ENCODE data around the gene PPM1N.

The PPM1N gene

GRCh38 chr19:45498411-45499195, at the start of gene PPM1N:
Gene PPM1N (plus strand): TSS chr19:45498443. CDS start chr19:45498473, 30 bp downstream.
- no peak for DNase-seq (ENCODE audit: low spot score)

GRCh38 chr19:45448887-45449299, 49.4 kb upstream of the PPM1N start:
- no peak for DNase-seq (ENCODE audit: low spot score)

GRCh38 chr19:45450012-45450333, 48.3 kb upstream of the PPM1N start:
- no peak for DNase-seq (ENCODE audit: low spot score)

GRCh38 chr19:45451131-45451849, 47.0 kb upstream of the PPM1N start:
- DNase-seq (ENCODE audit: low spot score): no peak

- DNase-seq (ENCODE audit: low spot score): no peak
Measured at GRCh38 chr19:45451850-45452387, 46.3 kb upstream of the PPM1N start.

- peak; percentile 89 for DNase-seq (ENCODE audit: low spot score)
Measured at GRCh38 chr19:45455707-45456499, 42.3 kb upstream of the PPM1N start.

- no peak for DNase-seq (ENCODE audit: low spot score)
Measured at GRCh38 chr19:45456500-45456815, 41.8 kb upstream of the PPM1N start.

- DNase-seq (ENCODE audit: low spot score): no peak
Measured at GRCh38 chr19:45457776-45458175, 40.5 kb upstream of the PPM1N start.

GRCh38 chr19:45460807-45461347, 37.4 kb upstream of the PPM1N start:
- DNase-seq (ENCODE audit: low spot score): no peak

- no peak for DNase-seq (ENCODE audit: low spot score)
Measured at GRCh38 chr19:45462174-45462573, 36.1 kb upstream of the PPM1N start.

- DNase-seq (ENCODE audit: low spot score): no peak
Measured at GRCh38 chr19:45463241-45463640, 35.0 kb upstream of the PPM1N start.

- no peak for DNase-seq (ENCODE audit: low spot score)
Measured at GRCh38 chr19:45464274-45464673, 34.0 kb upstream of the PPM1N start.

GRCh38 chr19:45464852-45465441, 33.3 kb upstream of the PPM1N start:
- no peak for DNase-seq (ENCODE audit: low spot score)

- DNase-seq (ENCODE audit: low spot score): no peak
Measured at GRCh38 chr19:45467115-45467455, 31.2 kb upstream of the PPM1N start.

- peak; percentile 96 for DNase-seq (ENCODE audit: low spot score)
Measured at GRCh38 chr19:45467456-45468158, 30.6 kb upstream of the PPM1N start, which contains the start of gene FOSB. Gene FOSB (plus strand): TSS chr19:45467996. CDS start chr19:45468587, 591 bp downstream.

GRCh38 chr19:45468159-45468651, 30.0 kb upstream of the PPM1N start:
- DNase-seq (ENCODE audit: low spot score): no peak

- no peak for DNase-seq (ENCODE audit: low spot score)
Measured at GRCh38 chr19:45468803-45469131, 29.5 kb upstream of the PPM1N start.

GRCh38 chr19:45469132-45469944, 28.9 kb upstream of the PPM1N start:
- DNase-seq (ENCODE audit: low spot score): peak; percentile 76

- no peak for DNase-seq (ENCODE audit: low spot score)
Measured at GRCh38 chr19:45469945-45470761, 28.1 kb upstream of the PPM1N start.

- no peak for DNase-seq (ENCODE audit: low spot score)
Measured at GRCh38 chr19:45470762-45471081, 27.5 kb upstream of the PPM1N start.
